Stimulated activated CD8-positive, alpha-beta memory T cell treated with anti-CD3 and anti-CD28 coated beads, Interleukin-12 subunit alpha, Interleukin-12 subunit beta, amount 100 ng/mL, for 24 hours (primary cell): ENCODE results near the gene KRTAP6-1.

Source experiments
- DNase-seq: peaks from one replicate; pipeline ENCODE4 v3.0.0-alpha.2; 2020; ENCODE audit errors: extremely low read depth

Gene KRTAP6-1

GRCh38 chr21:30613836-30614235 is at the start of gene KRTAP6-1:
TSS of gene KRTAP6-1 (minus strand) at chr21:30613930. CDS start at chr21:30613904, 26 bp downstream.
- DNase-seq = no peak

- DNase-seq = no peak
Measured at GRCh38 chr21:30652891-30653290, 39.2 kb upstream of the KRTAP6-1 start.

- DNase-seq = no peak
Measured at GRCh38 chr21:30646904-30647414, 33.2 kb upstream of the KRTAP6-1 start.

GRCh38 chr21:30642564-30642963 is 28.8 kb upstream of the KRTAP6-1 start, which contains the start of gene KRTAP20-3:
TSS of gene KRTAP20-3 (plus strand) at chr21:30642864.
- no peak for DNase-seq

GRCh38 chr21:30638686-30639085 is 25.0 kb upstream of the KRTAP6-1 start:
- DNase-seq = no peak

- no peak for DNase-seq
Measured at GRCh38 chr21:30634906-30635305, 21.2 kb upstream of the KRTAP6-1 start, which contains the start of gene KRTAP20-2. TSS of gene KRTAP20-2 (plus strand) at chr21:30635206. CDS start at chr21:30635264, 58 bp downstream.

GRCh38 chr21:30629200-30629599 is 15.5 kb upstream of the KRTAP6-1 start:
- no peak for DNase-seq

- DNase-seq = no peak
Measured at GRCh38 chr21:30628109-30628508, 14.4 kb upstream of the KRTAP6-1 start.

GRCh38 chr21:30625449-30626165 is 11.9 kb upstream of the KRTAP6-1 start:
- DNase-seq = no peak

GRCh38 chr21:30623362-30623761 is 9.6 kb upstream of the KRTAP6-1 start:
- no peak for DNase-seq

- DNase-seq = no peak
Measured at GRCh38 chr21:30620522-30620921, 6.8 kb upstream of the KRTAP6-1 start, which contains the start of gene KRTAP20-4. TSS of gene KRTAP20-4 (plus strand) at chr21:30620627.

- no peak for DNase-seq
Measured at GRCh38 chr21:30620080-30620479, 6.3 kb upstream of the KRTAP6-1 start.

GRCh38 chr21:30616125-30616524 is 2.4 kb upstream of the KRTAP6-1 start, which contains the start of gene KRTAP20-1:
TSS of gene KRTAP20-1 (plus strand) at chr21:30616425. CDS start at chr21:30616455, 30 bp downstream.
- DNase-seq = no peak

GRCh38 chr21:30615199-30615598 is 1.5 kb upstream of the KRTAP6-1 start:
- no peak for DNase-seq

GRCh38 chr21:30612132-30612531 is 1.6 kb downstream of the KRTAP6-1 start:
- DNase-seq = no peak

- no peak for DNase-seq
Measured at GRCh38 chr21:30605968-30606367, 7.8 kb downstream of the KRTAP6-1 start.

- DNase-seq = no peak
Measured at GRCh38 chr21:30600787-30601186, 12.9 kb downstream of the KRTAP6-1 start, which contains the start of gene KRTAP22-1. TSS of gene KRTAP22-1 (plus strand) at chr21:30601087.

- DNase-seq = no peak
Measured at GRCh38 chr21:30598802-30599201, 14.9 kb downstream of the KRTAP6-1 start, which contains the start of gene KRTAP6-2. TSS of gene KRTAP6-2 (minus strand) at chr21:30598902. CDS start at chr21:30598874, 28 bp downstream.

- DNase-seq = no peak
Measured at GRCh38 chr21:30592140-30592539, 21.6 kb downstream of the KRTAP6-1 start, which contains the start of gene KRTAP6-3. TSS of gene KRTAP6-3 (plus strand) at chr21:30592440. CDS start at chr21:30592446, 6 bp downstream.

GRCh38 chr21:30590297-30590696 is 23.4 kb downstream of the KRTAP6-1 start, which contains the start of gene KRTAP22-2:
TSS of gene KRTAP22-2 (minus strand) at chr21:30590397.
- no peak for DNase-seq

GRCh38 chr21:30582870-30583269 is 30.9 kb downstream of the KRTAP6-1 start:
- no peak for DNase-seq

- no peak for DNase-seq
Measured at GRCh38 chr21:30580132-30580531, 33.6 kb downstream of the KRTAP6-1 start.

GRCh38 chr21:30579346-30579745 is 34.4 kb downstream of the KRTAP6-1 start:
- DNase-seq = no peak
